Neural crest cell (in vitro differentiated cells): Measurements from ENCODE around the gene SCUBE1. TPM values are rescaled to one million over a fixed set of nuclear protein-coding genes. Genes with fewer than 3 reads are reported as not detected.

Experiments used
- DNase-seq: peaks from one replicate; pipeline ENCODE4 v3.0.0; 2021; ENCODE audit warnings: low read depth, mixed read lengths, low spot score
- H3K27ac Mint-ChIP-seq: one replicate; pipeline ENCODE4 v1.8.0; 2021; ENCODE audit warnings: mild to moderate bottlenecking, mixed read lengths; ENCODE audit not compliant: unreplicated experiment
- H3K27me3 Mint-ChIP-seq: 2 replicates; pipeline ENCODE4 v1.8.0; 2021; ENCODE audit warnings: low read depth, mild to moderate bottlenecking, mixed read lengths
- H3K36me3 Mint-ChIP-seq: 2 replicates; pipeline ENCODE4 v1.8.0; 2021; ENCODE audit warnings: low read depth, mild to moderate bottlenecking, mixed read lengths
- H3K4me1 Mint-ChIP-seq: 2 replicates; pipeline ENCODE4 v1.8.0; 2021; ENCODE audit warnings: mixed read lengths
- H3K4me3 Mint-ChIP-seq: one replicate; pipeline ENCODE4 v1.8.0; 2021; ENCODE audit warnings: mild to moderate bottlenecking, mixed read lengths
- H3K9me3 Mint-ChIP-seq: 2 replicates; pipeline ENCODE4 v1.8.0; 2021; ENCODE audit warnings: mixed read lengths
- total RNA-seq: library from RNA; stranded (reverse); gene quantifications from 2 replicates; pipeline ENCODE4 v1.2.1, GENCODE V29; 2021
- TF ChIP-seq, protein P1 (sequence below): fragments of 200-600 bp; sonication (generic); conservative IDR thresholded peaks from 2 replicates; pipeline ENCODE4 v1.5.0; 2021; ENCODE audit warnings: antibody characterized with exemption, mild to moderate bottlenecking

The SCUBE1 gene
- total RNA-seq, 1 donor from 2014 or later: 12.1 TPM

DNA sequence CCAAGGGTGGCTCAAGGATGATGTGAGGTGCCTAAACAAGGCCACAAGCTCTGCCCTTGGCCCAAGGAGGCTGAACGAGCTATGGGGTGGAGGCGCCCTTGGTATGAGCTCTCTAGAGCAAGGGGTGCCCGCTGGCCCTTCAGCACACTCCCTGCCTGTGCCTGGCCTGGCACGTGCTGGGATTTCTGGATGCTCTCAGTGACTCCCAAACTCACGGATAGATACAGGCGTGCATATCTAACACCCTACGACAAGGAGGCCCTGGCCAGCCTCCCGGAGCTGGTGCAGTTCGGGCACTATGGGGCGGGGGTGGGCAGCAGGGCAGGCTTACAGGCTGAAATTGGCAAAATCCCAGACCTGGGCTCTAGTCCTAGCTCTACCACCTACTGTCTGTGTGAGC is 30.6 kb downstream of the SCUBE1 start:
- no peak overlapping the region for H3K4me3 Mint-ChIP-seq

DNA sequence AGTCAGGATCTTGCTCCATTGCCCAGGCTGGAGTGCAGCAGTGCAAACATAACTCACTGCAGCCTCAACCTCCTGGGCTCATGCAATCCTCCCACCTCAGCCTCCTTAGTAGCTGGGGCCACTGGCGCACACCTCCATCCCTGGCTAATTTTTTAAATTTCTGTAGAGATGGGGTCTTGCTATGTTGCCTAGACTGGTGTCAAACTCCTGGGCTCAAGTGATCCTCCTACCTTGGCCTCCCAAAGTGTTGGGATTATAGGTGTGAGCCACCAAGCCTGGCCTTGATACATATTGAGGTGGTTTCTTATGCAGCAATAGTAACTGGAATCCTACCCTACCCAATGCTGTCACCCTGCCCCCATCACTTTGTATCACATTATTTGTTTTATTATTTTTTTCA is 32.4 kb downstream of the SCUBE1 start:
- no peak for DNase-seq
- Mint-ChIP-seq H3K27me3 (no peaks in the 10 kb centered on the region), H3K36me3 (no peaks in the 10 kb centered on the region), H3K4me1 (peaks cover 17% of the 10 kb centered on the region), H3K27ac (no peak overlapping the region), H3K4me3 (no peak overlapping the region), H3K9me3 (no peaks in the 10 kb centered on the region)
- TF ChIP-seq, protein P1, sequence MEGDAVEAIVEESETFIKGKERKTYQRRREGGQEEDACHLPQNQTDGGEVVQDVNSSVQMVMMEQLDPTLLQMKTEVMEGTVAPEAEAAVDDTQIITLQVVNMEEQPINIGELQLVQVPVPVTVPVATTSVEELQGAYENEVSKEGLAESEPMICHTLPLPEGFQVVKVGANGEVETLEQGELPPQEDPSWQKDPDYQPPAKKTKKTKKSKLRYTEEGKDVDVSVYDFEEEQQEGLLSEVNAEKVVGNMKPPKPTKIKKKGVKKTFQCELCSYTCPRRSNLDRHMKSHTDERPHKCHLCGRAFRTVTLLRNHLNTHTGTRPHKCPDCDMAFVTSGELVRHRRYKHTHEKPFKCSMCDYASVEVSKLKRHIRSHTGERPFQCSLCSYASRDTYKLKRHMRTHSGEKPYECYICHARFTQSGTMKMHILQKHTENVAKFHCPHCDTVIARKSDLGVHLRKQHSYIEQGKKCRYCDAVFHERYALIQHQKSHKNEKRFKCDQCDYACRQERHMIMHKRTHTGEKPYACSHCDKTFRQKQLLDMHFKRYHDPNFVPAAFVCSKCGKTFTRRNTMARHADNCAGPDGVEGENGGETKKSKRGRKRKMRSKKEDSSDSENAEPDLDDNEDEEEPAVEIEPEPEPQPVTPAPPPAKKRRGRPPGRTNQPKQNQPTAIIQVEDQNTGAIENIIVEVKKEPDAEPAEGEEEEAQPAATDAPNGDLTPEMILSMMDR: no peak

More for the DNA sequence above, 30.6 kb downstream of the SCUBE1 start:
- TF ChIP-seq, protein P1: no peak
- Mint-ChIP-seq H3K27ac (no peak overlapping the region), H3K9me3 (no peaks in the 10 kb centered on the region), H3K4me1 (peaks cover 17% of the 10 kb centered on the region), H3K36me3 (no peaks in the 10 kb centered on the region), H3K27me3 (no peaks in the 10 kb centered on the region)
- DNase-seq: no peak

DNA sequence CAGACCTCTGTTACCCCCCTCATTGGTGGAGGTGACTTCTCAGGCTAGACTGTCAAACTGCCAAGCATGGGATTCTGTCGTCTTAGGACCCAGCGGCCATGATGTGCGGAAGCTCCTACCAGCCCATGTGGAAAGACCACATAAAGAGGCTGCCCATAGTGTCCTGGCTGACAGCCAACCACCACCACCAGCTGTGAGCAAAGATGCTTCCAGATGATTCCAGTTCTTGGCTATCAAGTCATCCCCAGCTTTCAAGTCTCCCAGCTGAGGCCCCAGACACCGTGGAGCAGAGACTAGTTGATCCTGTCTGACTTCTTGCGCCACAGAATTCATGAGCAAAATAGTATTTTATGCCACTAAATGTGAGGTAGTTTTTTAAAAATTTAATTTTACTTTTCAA is 32.9 kb downstream of the SCUBE1 start:
- H3K4me3 Mint-ChIP-seq: no peak overlapping the region
- no peaks in the 10 kb centered on the region for H3K36me3 Mint-ChIP-seq
- H3K9me3 Mint-ChIP-seq: no peaks in the 10 kb centered on the region
- no peak overlapping the region for H3K27ac Mint-ChIP-seq
- TF ChIP-seq, protein P1: no peak
- no peaks in the 10 kb centered on the region for H3K27me3 Mint-ChIP-seq
- DNase-seq: no peak
- peaks cover 17% of the 10 kb centered on the region for H3K4me1 Mint-ChIP-seq

GRCh38 chr22:43308836-43309235 is 34.3 kb downstream of the SCUBE1 start:
- peaks cover 22% of the 10 kb centered on the region for H3K4me1 Mint-ChIP-seq
- H3K27me3 Mint-ChIP-seq: no peaks in the 10 kb centered on the region
- H3K36me3 Mint-ChIP-seq: no peaks in the 10 kb centered on the region
- TF ChIP-seq, protein P1: no peak
- DNase-seq: no peak
- peak overlapping the region; percentile 16 for H3K27ac Mint-ChIP-seq
- no peak overlapping the region for H3K4me3 Mint-ChIP-seq
- no peaks in the 10 kb centered on the region for H3K9me3 Mint-ChIP-seq

- Mint-ChIP-seq H3K4me3 (no peak overlapping the region), H3K9me3 (no peaks in the 10 kb centered on the region), H3K27ac (peak overlapping the region; percentile 16), H3K36me3 (no peaks in the 10 kb centered on the region), H3K4me1 (peaks cover 28% of the 10 kb centered on the region), H3K27me3 (no peaks in the 10 kb centered on the region)
- no peak for DNase-seq
- TF ChIP-seq, protein P1: no peak
Measured at GRCh38 chr22:43308060-43308830, 34.9 kb downstream of the SCUBE1 start.
